MM.1S (cell line): ENCODE data around the gene EXOSC7.
"Not testable (repeated sequence)": the region's sequence is repeated elsewhere in the genome, so short reads cannot be mapped to it uniquely, and the experiment has no call there.

ENCODE experiments used
- DNase-seq: peaks from one replicate; pipeline ENCODE4 v3.0.0-alpha.2; 2015
- H2AFZ ChIP-seq: fragments of 300-600 bp; sonication (generic); 2 replicates; pipeline ENCODE4 v1.6.0; 2016; ENCODE audit warnings: antibody characterized with exemption, low read length
- H3F3A ChIP-seq: fragments of 300-600 bp; sonication (generic); 2 replicates; pipeline ENCODE4 v1.6.1; 2016; ENCODE audit warnings: mild to moderate bottlenecking, antibody characterized with exemption, low read length, moderate library complexity, mixed read lengths; ENCODE audit not compliant: insufficient read depth
- H3K27ac ChIP-seq: fragments of 300-600 bp; sonication (generic); 2 replicates; pipeline ENCODE4 v1.5.1; 2016; ENCODE audit warnings: mild to moderate bottlenecking, low read length
- H3K27me3 ChIP-seq: fragments of 300-600 bp; sonication (generic); replicated peaks from 2 replicates; pipeline ENCODE4 v1.6.0; 2016; ENCODE audit warnings: low read length; ENCODE audit not compliant: insufficient read depth
- H3K36me3 ChIP-seq: fragments of 300-600 bp; sonication (generic); replicated peaks from 2 replicates; pipeline ENCODE4 v1.6.1; 2016; ENCODE audit warnings: mild to moderate bottlenecking, low read length, mixed read lengths; ENCODE audit not compliant: insufficient read depth
- H3K4me1 ChIP-seq: fragments of 300-600 bp; sonication (generic); 2 replicates; pipeline ENCODE4 v1.6.1; 2016; ENCODE audit warnings: low read length, mixed read lengths
- H3K4me2 ChIP-seq: fragments of 300-600 bp; sonication (generic); 2 replicates; pipeline ENCODE4 v1.6.0; 2016; ENCODE audit warnings: low read depth, low read length
- H3K4me3 ChIP-seq: fragments of 300-600 bp; sonication (generic); 2 replicates; pipeline ENCODE4 v1.5.1; 2016; ENCODE audit warnings: low read length, mixed read lengths
- H3K79me2 ChIP-seq: fragments of 300-600 bp; sonication (generic); 2 replicates; pipeline ENCODE4 v1.6.1; 2016; ENCODE audit warnings: mixed run types, low read length, mixed read lengths
- H3K9ac ChIP-seq: fragments of 300-600 bp; sonication (generic); 2 replicates; pipeline ENCODE4 v1.6.1; 2016; ENCODE audit warnings: low read length, mixed read lengths
- H3K9me2 ChIP-seq: fragments of 300-600 bp; sonication (generic); replicated peaks from 2 replicates; pipeline ENCODE4 v1.6.1; 2016; ENCODE audit warnings: mild to moderate bottlenecking, low read length, mixed read lengths; ENCODE audit not compliant: insufficient read depth
- H3K9me3 ChIP-seq: fragments of 300-600 bp; sonication (generic); replicated peaks from 2 replicates; pipeline ENCODE4 v1.6.1; 2016; ENCODE audit warnings: mild to moderate bottlenecking, low read length, mixed read lengths; ENCODE audit not compliant: insufficient read depth
- H4K20me1 ChIP-seq: fragments of 300-600 bp; sonication (generic); 2 replicates; pipeline ENCODE4 v1.6.1; 2016; ENCODE audit warnings: mild to moderate bottlenecking, low read length, moderate library complexity, mixed read lengths; ENCODE audit not compliant: insufficient read depth
- CTCF ChIP-seq: fragments of 300-600 bp; sonication (generic); IDR thresholded peaks from 2 replicates; pipeline ENCODE4 v1.5.1; 2016; ENCODE audit warnings: antibody characterized with exemption, low read length, mixed read lengths
- EZH2 ChIP-seq: fragments of 300-600 bp; sonication (generic); optimal IDR thresholded peaks from 2 replicates; pipeline ENCODE3; 2017; ENCODE audit warnings: low read depth, mild to moderate bottlenecking, antibody characterized with exemption, low read length, mixed read lengths
- EZH2phosphoT487 ChIP-seq: fragments of 300-600 bp; sonication (generic); IDR thresholded peaks from 2 replicates; pipeline ENCODE4 v1.6.1; 2018; ENCODE audit warnings: antibody characterized with exemption, low read length

Gene EXOSC7

GRCh38 chr3:44948239-44948638 is 27.8 kb upstream of the EXOSC7 start:
- H3K36me3 ChIP-seq: no peaks in the 10 kb centered on the region
- H2AFZ ChIP-seq: no peak overlapping the region
- H3K4me3 ChIP-seq: no peak overlapping the region
- TF ChIP-seq EZH2phosphoT487: no peak
- TF ChIP-seq EZH2: no peak
- no peak for TF ChIP-seq CTCF
- 0 out of 2 replicates have a peak, but pooled peaks cover 4% of the 10 kb centered on the region for H3K79me2 ChIP-seq
- H3F3A ChIP-seq: no peaks in the 10 kb centered on the region
- no peak overlapping the region for H3K4me2 ChIP-seq
- no peaks in the 10 kb centered on the region for H3K27me3 ChIP-seq
- H3K9ac ChIP-seq: no peak overlapping the region
- H3K9me2 ChIP-seq: no peaks in the 10 kb centered on the region
- peaks cover 10% of the 10 kb centered on the region; the same call in 1 of the 2 replicates for H3K4me1 ChIP-seq
- H3K9me3 ChIP-seq: no peaks in the 10 kb centered on the region
- H3K27ac ChIP-seq: no peak overlapping the region
- H4K20me1 ChIP-seq: no peaks in the 10 kb centered on the region
- no peak for DNase-seq

- not testable (repeated sequence) for H3K9me3 ChIP-seq, H3K4me2 ChIP-seq, DNase-seq, H4K20me1 ChIP-seq, H3K9me2 ChIP-seq, H3K36me3 ChIP-seq, H3K4me3 ChIP-seq, H3K9ac ChIP-seq, H3F3A ChIP-seq, H3K4me1 ChIP-seq, H2AFZ ChIP-seq, H3K79me2 ChIP-seq, H3K27ac ChIP-seq, H3K27me3 ChIP-seq
Observed at GRCh38 chr3:44949770-44950169, 26.3 kb upstream of the EXOSC7 start.

GRCh38 chr3:44950275-44950734 is 25.7 kb upstream of the EXOSC7 start:
- Histone ChIP-seq H3K4me3 (no peak overlapping the region), H2AFZ (no peak overlapping the region), H4K20me1 (no peaks in the 10 kb centered on the region), H3K9ac (no peak overlapping the region), H3K9me3 (no peaks in the 10 kb centered on the region), H3K27ac (no peak overlapping the region), H3K27me3 (no peaks in the 10 kb centered on the region), H3K79me2 (0 out of 2 replicates have a peak, but pooled peaks cover 4% of the 10 kb centered on the region), H3K4me1 (0 out of 2 replicates have a peak, but pooled peaks cover under 1% of the 10 kb centered on the region), H3K4me2 (no peak overlapping the region), H3K9me2 (no peaks in the 10 kb centered on the region), H3K36me3 (no peaks in the 10 kb centered on the region), H3F3A (no peaks in the 10 kb centered on the region)
- TF ChIP-seq EZH2: no peak
- no peak for TF ChIP-seq EZH2phosphoT487
- TF ChIP-seq CTCF: no peak
- DNase-seq: no peak

GRCh38 chr3:44952689-44953088 is 23.4 kb upstream of the EXOSC7 start:
- Histone ChIP-seq H3K36me3 (no peaks in the 10 kb centered on the region), H3K4me3 (no peak overlapping the region), H3K9me3 (no peaks in the 10 kb centered on the region), H3K9me2 (no peaks in the 10 kb centered on the region), H3F3A (no peaks in the 10 kb centered on the region), H3K9ac (no peak overlapping the region), H3K27me3 (no peaks in the 10 kb centered on the region), H3K79me2 (0 out of 2 replicates have a peak, but pooled peaks cover 4% of the 10 kb centered on the region), H4K20me1 (no peaks in the 10 kb centered on the region), H3K27ac (no peak overlapping the region), H3K4me1 (no peaks in the 10 kb centered on the region), H3K4me2 (no peak overlapping the region), H2AFZ (no peak overlapping the region)
- DNase-seq: no peak
- TF ChIP-seq EZH2: no peak
